GM21723 (cell line): ENCODE results near the gene GRAMD1B.

ENCODE experiments used
- ATAC-seq: cut with Tn5 transposase; IDR thresholded peaks from one replicate; pipeline ENCODE4 v1.9.1; 2021; ENCODE audit warnings: mild to moderate bottlenecking, moderate library complexity; ENCODE audit not compliant: unreplicated experiment

GRAMD1B gene

DNA sequence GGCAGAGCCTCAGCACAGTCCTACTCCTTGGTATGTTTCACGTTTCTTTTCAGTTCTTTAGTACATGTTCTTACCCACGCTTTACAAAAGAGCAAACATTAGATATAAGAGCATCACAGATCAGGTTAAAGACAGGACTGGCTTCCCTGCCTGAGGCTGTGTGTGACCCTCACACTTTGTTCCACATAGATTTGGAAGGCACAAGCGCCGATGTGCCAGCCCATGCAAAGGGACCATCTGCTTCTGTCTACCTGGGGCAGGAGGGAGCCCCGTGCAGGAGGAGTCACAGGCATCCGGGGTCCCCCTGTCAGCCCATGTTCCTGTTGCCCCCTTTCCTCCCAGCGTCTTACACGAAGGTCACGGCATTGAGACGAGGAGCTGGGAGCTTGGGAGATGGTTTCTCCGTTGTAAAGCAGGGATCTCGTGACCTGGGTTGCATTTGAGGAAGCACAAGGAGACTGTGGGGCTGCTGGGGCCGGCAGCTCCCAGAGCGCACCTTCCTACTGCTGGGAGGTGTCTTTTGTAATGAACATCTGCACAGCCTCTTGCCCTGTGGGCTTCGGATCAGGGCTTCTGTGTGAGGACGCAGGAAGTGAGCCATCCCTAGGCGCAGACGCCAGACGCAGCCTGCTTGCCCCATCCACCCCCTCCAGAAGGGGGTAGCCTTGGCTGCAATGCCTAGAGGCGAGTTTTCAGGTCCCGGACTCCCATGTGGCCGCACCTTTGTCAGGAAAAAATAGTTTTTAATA lies 151.8 kb downstream of the GRAMD1B start:
- ATAC-seq = no peak

DNA sequence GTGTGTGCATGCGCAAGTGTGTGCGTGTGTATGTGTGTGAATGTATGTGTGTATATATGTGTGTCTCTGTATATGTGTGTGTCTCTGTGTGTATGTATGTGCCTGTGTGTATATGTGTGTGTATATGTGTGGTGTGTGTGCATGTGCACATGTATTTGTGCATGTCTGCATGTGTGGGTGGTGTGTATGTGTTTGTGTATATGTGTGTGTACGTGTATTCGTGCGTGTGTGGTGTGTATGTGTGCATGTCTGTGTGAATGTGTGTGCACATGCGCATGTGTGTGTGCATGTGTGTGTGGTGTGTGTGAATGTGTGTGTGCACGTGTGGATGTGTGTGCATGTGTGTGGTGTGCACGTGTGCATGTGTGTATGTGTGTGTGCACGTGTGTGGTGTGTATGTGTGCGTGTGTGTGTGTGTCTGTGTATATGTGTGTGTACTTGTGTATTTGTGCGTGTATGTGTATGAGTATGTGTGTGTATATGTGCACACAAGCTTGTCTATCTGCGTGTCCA lies 153.0 kb downstream of the GRAMD1B start:
- ATAC-seq = no peak

DNA sequence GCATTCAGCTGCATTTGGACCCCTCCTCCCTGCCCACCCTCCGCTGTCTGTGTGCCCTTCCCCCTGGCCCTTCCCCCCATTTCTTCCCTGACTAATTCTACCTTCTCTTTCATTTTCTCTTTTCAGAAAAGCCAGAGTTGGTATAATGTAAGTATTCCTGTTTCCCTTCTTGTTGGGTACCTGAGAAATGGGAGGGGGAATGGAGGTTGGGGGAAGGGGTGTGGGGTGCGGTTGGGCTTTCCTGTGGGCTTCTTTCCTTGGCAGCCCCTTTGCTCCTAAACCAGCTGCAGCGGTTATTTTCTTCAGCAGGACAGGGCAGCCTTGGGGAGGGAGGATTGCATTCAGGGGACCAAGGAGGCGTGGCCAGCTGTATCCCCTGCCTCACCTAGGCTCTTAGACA lies 154.1 kb downstream of the GRAMD1B start:
- ATAC-seq = no peak

DNA sequence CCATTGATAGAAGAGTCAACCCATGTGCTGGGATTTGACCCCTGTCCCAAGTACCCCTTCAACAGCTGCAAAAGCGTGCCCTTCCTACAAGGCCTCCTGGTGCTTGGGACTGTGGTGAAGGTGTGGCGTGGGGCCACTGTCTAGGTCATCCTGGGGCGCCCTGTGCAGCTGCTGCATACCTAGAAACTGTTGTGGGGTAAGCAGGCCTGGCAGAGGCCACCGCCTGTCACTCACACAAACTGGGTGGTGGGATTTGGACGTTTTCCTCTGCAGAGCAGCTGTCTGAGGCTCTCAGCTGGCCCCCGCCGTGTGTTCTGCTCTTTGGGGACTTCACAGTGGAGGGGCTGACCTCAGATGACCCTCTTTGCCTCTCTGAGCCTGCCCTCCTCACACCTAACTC lies 154.7 kb downstream of the GRAMD1B start:
- no peak for ATAC-seq

DNA sequence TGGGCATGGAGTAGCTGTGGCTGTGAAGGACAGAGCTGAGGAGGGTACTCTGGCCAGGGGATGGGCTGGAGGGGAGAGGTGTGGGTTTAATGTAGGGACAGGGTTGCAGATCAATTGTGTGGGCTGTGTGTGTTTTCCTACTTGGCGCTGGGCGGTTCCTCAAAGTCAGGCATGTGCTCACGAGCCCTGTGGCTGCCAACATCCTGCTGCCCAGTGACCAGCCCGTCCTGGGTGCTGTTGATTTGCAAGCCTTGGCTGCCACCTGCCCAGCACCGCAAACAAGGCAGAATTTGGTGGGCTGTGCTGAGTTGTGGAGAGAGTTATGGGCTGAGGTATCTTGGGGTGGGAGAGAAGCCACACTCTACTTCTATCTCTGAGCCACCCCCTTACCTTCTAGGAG lies 155.1 kb downstream of the GRAMD1B start:
- no peak for ATAC-seq

DNA sequence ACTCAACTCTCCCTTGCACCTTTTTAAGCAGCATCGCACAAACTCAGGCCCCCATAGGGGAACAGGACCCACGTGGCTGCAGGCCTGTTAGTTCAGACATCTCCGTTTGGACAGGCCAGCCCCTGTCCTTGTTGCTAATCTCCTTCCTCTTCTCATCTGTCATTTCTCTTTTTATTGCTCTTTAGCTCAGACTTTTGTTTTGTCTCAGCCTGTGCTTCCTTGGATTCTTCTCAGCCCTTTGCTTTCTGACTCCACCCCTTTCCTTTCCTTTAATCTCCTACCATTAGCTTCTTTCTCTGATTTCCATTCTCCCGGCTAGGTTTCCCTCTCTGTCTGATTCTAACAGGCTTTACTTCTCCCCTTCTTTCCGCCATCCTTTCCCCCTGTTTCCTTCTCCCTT lies 155.6 kb downstream of the GRAMD1B start:
- no peak for ATAC-seq

DNA sequence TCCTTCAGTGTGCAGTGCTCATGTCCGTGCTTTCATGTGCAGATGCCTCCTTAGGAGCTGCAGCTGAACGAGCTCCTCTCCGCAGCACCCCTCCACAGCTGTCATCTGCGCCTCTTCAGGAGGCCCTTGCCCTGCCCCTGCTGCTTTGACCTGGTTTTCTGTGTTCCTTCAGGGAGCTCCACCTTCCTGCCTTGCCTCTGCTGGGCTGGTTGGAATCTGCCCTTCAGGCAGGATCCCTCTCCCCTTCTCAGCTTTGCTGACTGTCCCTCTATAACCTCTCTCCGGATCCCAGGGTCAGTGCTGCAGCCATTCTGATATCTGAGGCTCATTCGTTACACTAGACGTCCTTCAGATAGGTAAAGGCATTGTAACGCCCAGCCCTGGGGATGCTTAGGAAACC lies 156.5 kb downstream of the GRAMD1B start:
- ATAC-seq = no peak

DNA sequence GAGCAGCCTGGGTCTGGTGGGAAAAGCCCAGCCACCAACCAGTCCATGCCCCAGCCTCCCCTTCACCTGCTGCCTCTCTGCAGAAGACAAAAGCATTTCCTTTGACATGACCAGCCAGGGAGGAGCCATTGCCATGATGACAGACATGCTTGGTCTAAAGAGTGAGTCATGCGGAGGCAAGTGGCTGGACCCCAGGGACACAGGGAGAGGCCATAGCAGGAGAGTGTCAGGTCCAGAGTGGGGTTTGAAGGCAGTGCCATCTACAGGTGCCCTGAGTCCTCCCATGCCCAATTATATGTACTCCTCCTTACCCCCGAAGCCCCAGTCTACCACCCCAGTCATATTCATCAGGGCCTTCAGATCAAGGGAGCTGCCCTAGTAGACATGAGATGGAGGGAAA lies 157.0 kb downstream of the GRAMD1B start:
- ATAC-seq = no peak

DNA sequence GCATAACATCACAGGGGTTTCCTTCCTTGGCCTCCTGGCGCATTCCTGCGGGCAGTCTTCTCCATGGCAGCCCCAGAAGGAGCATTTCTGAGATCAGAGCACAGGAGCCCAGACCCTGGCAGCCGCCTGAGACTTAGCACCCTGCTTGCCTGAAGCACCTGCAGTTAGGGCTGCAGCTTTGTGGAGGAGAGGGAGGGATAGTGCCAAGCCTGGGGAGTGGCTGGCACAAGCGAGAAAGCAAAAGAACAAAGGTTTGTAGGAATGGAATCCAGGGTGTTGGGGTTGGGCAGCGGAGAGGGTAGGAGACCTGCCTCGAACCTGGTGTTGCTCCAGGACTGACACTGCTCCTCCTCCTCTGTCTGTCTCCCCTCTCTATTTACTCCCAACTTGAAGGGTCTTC lies 157.5 kb downstream of the GRAMD1B start:
- ATAC-seq = no peak

DNA sequence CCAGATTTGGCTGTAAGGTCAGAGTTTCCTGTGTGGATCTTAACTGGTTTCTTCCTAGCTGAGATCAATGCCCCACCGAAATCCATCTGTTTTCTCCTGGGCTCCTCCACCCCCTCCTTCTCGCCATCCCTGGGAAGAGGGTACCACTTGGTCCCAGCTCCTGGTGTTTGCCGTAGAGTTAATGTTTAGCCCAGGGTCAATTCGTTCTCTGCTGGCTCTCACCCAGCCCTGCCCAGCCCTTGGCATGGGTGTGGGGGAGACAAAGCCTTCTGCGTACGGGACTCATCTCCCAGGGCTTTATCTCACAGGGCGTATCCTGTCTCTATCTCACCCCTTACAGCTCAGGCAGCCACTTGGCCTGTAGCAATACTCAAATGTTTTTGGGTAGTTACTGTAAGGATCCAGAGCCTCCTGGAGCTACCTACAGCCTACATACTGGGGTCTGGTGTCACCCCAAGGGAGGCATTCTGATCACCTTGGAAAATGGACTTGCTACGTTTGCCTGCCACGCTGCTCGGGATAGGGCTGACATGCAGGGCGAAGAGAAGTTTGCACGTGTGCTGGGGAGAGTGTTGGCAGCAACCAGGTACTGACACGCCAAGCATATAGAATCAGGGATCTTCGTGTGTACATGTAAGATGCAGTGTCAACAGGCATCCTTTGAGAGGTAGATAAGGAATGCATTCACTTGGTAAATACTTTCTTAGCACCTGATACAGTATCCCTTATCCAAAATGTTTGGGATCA lies 158.2 kb downstream of the GRAMD1B start:
- ATAC-seq = no peak

DNA sequence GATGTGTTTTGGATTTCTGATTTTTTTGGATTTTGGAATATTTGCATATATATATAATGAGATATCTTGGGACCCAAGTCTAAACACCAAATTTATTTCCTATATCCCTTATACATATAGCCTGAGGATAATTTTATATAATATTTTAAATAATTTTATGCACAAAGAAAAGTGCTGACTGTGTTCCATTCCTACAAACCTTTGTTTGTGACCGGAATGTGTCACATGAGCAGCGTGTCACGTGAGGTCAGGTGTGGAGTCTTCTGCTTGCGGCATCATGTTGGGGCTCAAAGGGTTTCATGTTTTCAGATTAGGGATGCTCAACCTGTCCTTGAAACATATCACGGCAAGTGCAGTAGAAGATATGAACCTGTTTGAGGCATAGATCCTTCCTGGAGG lies 158.8 kb downstream of the GRAMD1B start:
- ATAC-seq = no peak

DNA sequence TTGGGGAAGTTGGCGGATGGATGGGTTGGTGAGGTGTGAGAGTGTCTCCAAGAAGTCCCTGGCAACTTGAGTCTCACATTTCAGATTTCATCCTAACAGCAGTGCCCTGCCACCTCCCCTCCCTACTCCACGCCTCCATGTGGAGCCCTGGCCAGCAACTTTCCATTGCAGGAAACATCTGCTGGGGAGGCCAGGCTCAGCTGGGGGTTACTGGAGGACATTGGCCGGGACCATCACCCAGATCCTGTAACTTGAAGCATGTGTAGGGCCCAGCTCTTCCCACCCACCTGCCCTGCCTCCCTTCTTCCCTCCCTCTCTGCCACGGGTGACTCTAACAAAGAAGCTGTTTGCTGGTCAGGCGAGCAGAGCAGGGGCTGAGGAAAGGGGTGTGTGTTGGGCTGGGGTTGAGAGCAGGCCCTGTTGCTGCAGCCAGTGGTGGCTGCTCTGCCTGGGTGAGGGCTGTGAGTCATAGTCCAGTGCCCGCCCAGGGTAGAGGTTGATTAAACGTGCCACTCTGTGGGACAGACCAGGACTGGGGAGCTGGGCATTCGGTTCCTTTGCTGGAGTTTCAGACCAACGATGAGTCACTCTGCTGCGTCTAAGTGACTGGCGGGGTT lies 160.3 kb downstream of the GRAMD1B start:
- no peak for ATAC-seq

DNA sequence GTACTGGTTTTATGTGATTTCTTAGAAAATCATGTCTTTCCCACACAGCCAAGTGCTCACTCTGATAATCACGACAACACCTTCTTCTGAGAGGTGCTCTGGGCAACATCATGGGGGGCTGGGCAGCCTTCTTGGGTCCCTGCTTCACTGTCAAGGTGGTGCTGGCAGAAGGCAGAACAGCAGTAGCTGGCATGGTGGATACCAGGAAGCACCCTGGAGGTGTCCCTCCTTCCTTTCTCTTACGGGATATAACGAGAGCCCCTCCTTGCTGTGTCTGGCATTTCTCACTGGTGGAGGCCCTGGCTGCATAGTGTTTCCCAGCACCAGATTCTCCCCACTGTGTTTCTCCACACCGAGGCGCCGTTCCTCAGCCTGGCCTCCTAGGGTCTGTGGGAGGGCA lies 163.5 kb downstream of the GRAMD1B start:
- no peak for ATAC-seq

DNA sequence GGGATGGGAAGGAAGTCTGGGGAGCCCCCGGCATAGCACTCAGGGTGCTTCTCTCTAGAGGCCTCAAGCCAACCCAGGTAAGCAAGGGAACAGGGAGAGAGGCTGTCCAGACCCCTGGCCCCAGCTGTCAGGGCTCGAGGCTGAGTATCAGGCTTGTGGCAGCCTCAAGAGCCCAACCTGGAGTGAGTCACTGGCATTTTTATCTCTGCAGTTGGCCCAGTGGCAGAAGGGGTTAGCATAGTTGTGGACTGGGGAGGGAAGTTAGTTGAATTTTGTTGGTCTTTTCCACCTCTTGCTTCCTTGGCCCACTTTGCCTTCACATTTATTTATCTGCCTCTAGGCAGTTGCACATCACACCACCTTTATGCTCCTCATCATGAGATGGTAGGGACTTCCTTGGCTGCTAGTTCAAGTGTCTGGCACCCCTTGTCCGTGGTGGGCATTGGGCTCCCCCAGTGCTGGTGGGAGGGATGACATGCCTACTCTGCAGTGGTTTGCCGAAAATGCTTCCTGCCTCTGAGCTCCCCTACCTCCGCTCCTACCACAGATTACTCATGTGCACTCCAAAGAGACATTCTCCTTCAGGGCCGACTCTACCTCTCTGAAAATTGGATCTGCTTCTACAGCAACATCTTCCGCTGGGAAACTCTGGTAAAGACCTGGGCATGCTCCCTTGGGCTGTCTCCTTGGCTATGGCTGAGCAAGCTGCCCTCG lies 164.3 kb downstream of the GRAMD1B start:
- no peak for ATAC-seq

DNA sequence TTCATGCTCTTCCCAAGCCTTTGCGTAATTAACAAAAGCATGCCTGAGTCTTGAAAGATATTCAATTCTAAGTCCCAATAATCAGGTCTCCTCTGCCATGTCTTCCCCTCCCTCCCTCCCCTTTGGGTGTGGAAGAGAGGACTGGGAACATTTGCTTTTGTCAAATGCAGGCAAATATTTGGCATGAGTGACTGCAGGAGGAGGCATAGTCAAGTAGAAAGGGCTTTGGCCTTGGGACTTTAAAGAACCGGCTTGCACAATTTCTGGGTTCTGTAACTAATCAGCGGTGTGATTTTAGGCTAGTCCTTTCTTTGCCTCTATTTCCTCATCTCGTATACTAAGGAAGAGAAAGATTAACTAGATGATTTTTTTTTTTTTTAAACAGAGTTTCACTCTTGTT lies 164.9 kb downstream of the GRAMD1B start:
- no peak for ATAC-seq

DNA sequence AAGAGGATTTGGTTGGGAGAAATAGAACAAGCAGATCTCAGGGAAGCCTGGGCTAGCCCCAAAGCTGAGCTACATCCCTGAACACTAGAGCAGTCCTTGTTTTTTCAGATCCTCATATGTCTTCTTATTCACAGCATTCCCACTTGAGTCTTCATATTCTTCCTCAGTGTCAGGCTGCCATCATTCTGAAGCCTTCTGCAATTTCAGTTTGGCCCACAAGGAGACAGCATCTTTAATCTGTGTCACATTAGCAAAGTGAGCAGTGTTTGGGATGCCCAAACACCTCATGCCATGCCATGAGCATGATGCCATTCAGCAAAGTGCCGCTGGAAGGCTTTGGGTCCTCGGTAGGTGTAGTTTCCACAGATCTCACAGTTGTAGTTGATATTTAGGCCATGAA lies 167.8 kb downstream of the GRAMD1B start:
- ATAC-seq = no peak

DNA sequence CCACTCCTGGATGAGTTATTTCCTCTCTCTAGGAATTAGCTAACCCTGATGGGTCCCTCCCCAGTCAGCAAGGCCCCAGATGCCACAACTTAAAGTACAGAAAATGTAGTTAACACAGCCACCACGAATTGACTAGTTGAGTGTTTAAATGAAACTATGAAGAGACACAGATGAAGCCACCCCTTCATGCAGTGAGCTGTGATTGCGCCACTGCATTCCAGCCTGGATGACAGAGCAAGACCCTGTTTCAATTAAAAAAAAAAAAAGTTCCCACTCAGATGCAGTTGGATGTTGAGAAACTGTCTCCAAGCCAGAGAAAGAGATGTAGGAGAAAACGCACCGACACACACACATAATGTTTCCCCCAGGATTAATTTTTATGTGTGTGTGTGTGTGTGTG lies 171.1 kb downstream of the GRAMD1B start:
- ATAC-seq = no peak

DNA sequence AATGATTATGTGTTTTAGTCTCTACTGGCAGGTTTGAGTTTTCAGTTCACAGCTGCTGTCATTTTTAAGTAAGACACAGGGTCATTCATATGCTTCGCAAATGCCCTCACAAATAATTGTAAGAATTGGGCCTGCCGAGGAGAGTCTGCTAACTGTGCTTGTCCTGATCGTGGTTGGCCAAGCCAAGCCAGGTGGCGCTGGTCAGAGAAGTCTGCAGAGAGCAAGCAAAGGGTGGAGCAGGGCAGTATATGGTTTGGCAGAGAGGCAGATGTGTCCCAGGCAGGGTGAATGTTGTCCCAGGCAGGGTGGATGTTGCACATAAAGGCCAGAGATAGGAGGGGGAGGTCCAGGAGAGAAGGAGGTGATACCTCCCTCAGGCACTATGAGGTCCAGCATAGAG lies 171.7 kb downstream of the GRAMD1B start:
- no peak for ATAC-seq

DNA sequence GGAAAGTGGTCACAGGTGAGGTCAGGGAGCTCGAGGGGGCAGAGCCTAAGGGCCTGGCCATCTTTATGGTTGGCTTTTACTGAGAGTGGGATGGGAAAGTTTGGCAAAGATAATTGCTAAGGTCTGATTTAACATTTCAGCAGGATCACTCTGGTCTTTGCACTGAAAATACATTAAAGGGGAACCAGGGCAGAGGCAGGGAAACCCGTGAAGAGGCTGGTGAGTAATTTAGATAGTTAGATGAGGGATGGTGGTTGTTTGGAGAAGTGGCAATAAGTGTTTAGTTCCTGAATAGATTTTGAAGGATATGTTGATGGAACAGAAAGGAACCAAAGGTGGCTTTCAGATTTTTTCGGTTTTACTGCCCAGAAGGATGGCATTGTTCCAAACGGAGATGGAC lies 173.6 kb downstream of the GRAMD1B start:
- ATAC-seq = no peak

DNA sequence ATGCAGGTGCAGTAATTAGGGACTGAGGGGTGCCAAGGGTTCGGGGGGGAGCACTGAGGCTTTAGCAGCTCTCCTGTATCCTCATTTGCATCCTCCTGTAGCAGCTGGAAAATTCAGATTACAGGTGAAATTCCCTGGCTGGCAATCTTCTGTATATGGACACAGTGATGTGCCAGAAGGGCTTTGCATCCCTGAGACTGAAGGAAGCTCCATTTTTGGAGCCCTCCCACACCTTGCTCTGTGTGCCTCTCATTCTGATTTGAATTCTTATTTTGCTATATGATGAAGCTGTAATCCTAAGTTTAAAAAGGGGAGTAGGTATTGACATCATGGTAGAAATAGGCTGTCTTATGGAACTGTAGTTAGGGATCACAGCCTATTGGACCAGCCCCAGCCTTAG lies 177.7 kb downstream of the GRAMD1B start:
- ATAC-seq = no peak

DNA sequence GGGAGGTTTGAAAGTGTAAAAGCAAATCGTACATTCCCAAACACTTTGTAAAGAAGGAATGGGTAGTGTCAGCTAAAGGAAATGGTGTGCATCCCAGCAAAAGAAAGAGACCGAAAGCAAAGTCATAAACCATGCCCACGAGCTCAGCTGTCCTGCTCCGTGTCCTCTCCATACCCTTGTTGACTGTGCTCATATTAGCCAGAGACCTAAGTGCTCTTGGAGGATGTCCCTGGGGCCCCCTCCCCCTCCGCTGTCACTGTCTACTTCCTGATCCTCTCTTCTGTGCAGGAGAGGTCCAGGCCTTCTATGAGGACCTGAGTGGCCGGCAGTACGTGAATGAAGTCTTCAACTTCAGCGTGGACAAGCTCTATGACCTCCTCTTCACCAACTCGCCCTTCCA lies 178.3 kb downstream of the GRAMD1B start:
- no peak for ATAC-seq
